ENCODE data around the gene SQSTM1.

SQSTM1 gene

DNA sequence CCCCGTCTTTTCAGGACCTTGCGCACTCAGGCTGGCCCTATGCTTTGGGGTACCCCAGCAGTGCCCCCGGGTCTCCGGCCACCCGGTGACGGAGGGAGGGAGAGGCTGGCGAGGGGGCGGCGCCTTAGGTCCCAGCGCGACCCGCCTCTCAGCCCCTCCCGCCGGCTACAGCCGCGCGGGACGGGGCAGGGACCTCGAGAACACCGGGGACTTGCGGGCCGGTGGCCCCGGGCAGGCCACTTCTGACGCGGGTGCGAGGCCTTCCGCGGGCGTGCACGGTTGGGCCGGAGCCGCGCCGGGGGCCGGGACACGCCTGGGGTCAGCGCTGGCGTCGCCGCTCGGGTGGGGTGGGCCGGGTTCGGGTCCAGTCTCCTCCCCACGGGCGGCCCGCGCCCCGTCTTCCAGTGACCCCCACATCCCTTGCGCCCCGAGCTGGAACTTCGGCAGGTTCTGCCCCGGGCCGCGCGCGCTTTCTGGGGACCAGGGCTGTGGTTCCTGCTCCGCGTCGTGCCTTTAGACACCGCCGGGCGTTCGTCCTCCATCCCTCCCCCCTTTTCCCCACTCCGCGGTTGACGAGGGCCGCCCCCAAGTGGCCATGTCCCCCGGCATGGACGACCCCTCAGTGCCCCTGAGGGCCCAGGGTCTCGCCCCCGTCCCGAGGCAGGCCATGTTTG, 3.8 kb upstream of the SQSTM1 start:
- TF ChIP-seq JUND (IDR thresholded peaks at IDR 0.05; ENCODE audit: low read depth), result no peak
- in situ Hi-C loops (cut with HindIII; ENCODE audit: low pct_unique_long_range_greater_than_20kb, low sequenced_read_pairs), result no loop called here
- no peak for DNase-seq (ENCODE audit: low read depth in 1 of 2, low spot score in 1 of 2)

GRCh38 chr5:179817470-179817840, 3.2 kb upstream of the SQSTM1 start:
- DNase-seq (ENCODE audit: low read depth in 1 of 2, low spot score in 1 of 2), result no peak
- no peak for TF ChIP-seq JUND (IDR thresholded peaks at IDR 0.05; ENCODE audit: low read depth)
- in situ Hi-C loops (cut with HindIII; ENCODE audit: low pct_unique_long_range_greater_than_20kb, low sequenced_read_pairs), result no loop called here

GRCh38 chr5:179817890-179818745, 2.6 kb upstream of the SQSTM1 start:
- in situ Hi-C loops (cut with HindIII; ENCODE audit: low pct_unique_long_range_greater_than_20kb, low sequenced_read_pairs), result no loop called here

DNA sequence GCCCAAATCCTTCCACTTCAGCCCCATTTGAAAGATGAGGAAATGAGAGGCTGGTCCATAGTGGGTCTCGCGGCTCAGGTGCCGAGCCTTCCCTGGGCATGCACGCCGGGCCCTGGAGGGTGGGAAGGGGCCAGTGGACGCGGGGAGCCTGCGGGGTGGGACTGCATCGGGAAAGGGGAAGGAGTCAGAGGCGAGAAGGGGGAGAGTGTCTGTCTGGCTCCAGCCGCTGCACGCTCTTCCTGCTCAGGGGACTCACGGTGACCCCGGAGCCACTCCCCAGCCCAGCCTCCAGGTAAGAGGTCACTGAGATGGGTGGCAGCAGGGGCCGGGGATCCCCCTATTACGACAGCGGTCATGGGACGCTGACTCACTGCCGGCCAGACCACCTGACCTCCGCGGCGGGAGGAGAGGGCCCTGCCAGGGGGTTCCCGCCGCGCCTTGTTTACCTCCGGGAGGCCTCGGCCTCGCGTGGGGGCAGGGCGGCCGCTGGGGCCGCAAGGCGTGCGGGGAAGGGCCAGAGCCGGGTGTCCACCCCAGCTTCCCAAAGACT, 1.9 kb upstream of the SQSTM1 start:
- in situ Hi-C loops (cut with HindIII; ENCODE audit: low pct_unique_long_range_greater_than_20kb, low sequenced_read_pairs), result no loop called here
- DNase-seq (ENCODE audit: low read depth in 1 of 2, low spot score in 1 of 2), result peak; percentile 78 to 83
- TF ChIP-seq JUND (IDR thresholded peaks at IDR 0.05; ENCODE audit: low read depth), result peak; percentile 52; the same call in 1 of the 2 replicates

More at GRCh38 chr5:179817890-179818745, 2.6 kb upstream of the SQSTM1 start:
- DNase-seq (ENCODE audit: low read depth in 1 of 2, low spot score in 1 of 2), result no peak
- no peak for TF ChIP-seq JUND (IDR thresholded peaks at IDR 0.05; ENCODE audit: low read depth)

- in situ Hi-C loops (cut with HindIII; ENCODE audit: low pct_unique_long_range_greater_than_20kb, low sequenced_read_pairs), result no loop called here
- peak in 1 of 2 experiments; percentile 68 for DNase-seq (ENCODE audit: low read depth in 1 of 2, low spot score in 1 of 2)
- TF ChIP-seq JUND (IDR thresholded peaks at IDR 0.05; ENCODE audit: low read depth), result no peak
These were observed 1.2 kb upstream of the SQSTM1 start for GRCh38 chr5:179819296-179820126.

DNA sequence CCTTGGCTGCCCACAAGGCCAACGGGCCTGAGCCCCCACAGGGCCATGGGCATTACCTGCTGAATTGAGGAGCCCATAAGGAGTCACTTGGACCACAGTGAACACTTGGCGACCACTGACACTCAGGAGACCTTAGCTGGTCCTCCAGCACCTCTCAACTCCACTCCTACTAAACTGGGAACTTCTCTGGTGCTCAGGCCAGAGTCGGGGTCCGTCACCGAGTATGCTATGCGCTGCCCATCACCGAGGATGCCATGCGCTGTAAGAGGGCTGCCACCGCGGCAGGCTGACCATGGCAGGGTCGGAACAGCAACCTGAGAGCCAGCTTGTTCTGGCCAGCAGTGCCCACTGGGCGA, 600 bp upstream of the SQSTM1 start:
- in situ Hi-C loops (cut with HindIII; ENCODE audit: low pct_unique_long_range_greater_than_20kb, low sequenced_read_pairs), result no loop called here
- no peak for DNase-seq (ENCODE audit: low read depth in 1 of 2, low spot score in 1 of 2)
- no peak for TF ChIP-seq JUND (IDR thresholded peaks at IDR 0.05; ENCODE audit: low read depth)

GRCh38 chr5:179821298-179822058, 773 bp downstream of the SQSTM1 start:
- TF ChIP-seq JUND (IDR thresholded peaks at IDR 0.05; ENCODE audit: low read depth), result no peak
- in situ Hi-C loops (cut with HindIII; ENCODE audit: low pct_unique_long_range_greater_than_20kb, low sequenced_read_pairs), result no loop called here
- DNase-seq (ENCODE audit: low read depth in 1 of 2, low spot score in 1 of 2), result peak; percentile 98 to 99

DNA sequence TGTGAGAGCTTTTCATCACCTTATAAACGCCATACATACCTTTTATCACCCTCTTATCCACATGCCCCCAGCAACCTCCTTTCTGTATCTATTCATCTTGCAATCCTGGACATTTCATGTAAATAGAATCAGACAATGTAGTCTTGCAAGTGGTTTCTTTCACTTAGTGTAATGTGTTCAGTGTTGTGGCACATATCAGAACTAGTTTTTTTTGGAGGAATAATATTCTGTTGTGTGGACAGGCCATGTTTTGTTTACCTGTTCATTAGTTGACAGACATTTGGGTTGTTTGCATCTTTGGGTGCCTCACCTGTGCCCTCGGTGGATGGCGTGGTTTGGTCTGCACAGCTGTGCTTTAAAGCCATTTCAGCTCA, 1.3 kb downstream of the SQSTM1 start:
- no peak for TF ChIP-seq JUND (IDR thresholded peaks at IDR 0.05; ENCODE audit: low read depth)
- in situ Hi-C loops (cut with HindIII; ENCODE audit: low pct_unique_long_range_greater_than_20kb, low sequenced_read_pairs), result no loop called here

GRCh38 chr5:179822444-179822990, 1.8 kb downstream of the SQSTM1 start:
- TF ChIP-seq JUND (IDR thresholded peaks at IDR 0.05; ENCODE audit: low read depth), result no peak
- in situ Hi-C loops (cut with HindIII; ENCODE audit: low pct_unique_long_range_greater_than_20kb, low sequenced_read_pairs), result no loop called here
- DNase-seq (ENCODE audit: low read depth in 1 of 2, low spot score in 1 of 2), result no peak

More for the DNA sequence above, 1.3 kb downstream of the SQSTM1 start:
- no peak for DNase-seq (ENCODE audit: low read depth in 1 of 2, low spot score in 1 of 2)

GRCh38 chr5:179823937-179824744, 3.4 kb downstream of the SQSTM1 start:
- no peak for TF ChIP-seq JUND (IDR thresholded peaks at IDR 0.05; ENCODE audit: low read depth)
- in situ Hi-C loops (cut with HindIII; ENCODE audit: low pct_unique_long_range_greater_than_20kb, low sequenced_read_pairs), result no loop called here
- DNase-seq (ENCODE audit: low read depth in 1 of 2, low spot score in 1 of 2), result no peak

GRCh38 chr5:179824745-179825112, 4.0 kb downstream of the SQSTM1 start:
- DNase-seq (ENCODE audit: low read depth in 1 of 2, low spot score in 1 of 2), result no peak
- in situ Hi-C loops (cut with HindIII; ENCODE audit: low pct_unique_long_range_greater_than_20kb, low sequenced_read_pairs), result no loop called here
- no peak for TF ChIP-seq JUND (IDR thresholded peaks at IDR 0.05; ENCODE audit: low read depth)

All from T47D (cell line).